ENCODE measurements around the gene MIEF1.

DNA sequence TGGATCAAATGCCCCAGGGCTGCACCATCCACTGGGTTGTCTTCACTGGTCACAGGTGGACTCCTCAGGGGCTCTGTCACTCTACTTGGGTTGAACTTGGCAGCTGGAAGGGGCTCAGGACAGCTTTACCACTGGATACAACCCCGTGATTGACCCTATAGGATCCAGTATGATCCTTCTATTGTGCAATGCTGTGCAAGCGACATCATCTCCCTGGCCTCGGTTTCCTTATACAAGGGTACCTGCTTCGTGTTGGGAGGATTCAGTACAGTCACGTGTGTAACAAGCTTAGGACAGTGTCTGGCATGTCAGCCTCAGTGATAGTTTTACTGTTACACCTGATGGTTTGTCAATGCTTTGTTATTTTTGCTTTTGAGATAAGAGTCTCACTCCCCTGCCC is 20.5 kb upstream of the MIEF1 start:
- TF ChIP-seq YY1 (IDR thresholded peaks at IDR 0.05; ENCODE audit: low read depth) (no peak), RAD21 (IDR thresholded peaks at IDR 0.05; ENCODE audit: low read depth) (no peak), CREB1 (IDR thresholded peaks at IDR 0.05; ENCODE audit: low read depth) (no peak), ZBTB7A (IDR thresholded peaks at IDR 0.05; ENCODE audit: low read depth) (no peak), EP300 (IDR thresholded peaks at IDR 0.05; ENCODE audit: borderline replicate concordance) (no peak), NFIC (IDR thresholded peaks at IDR 0.05) (no peak), TCF12 (IDR thresholded peaks at IDR 0.05; ENCODE audit: low read depth) (no peak), TAF1 (IDR thresholded peaks at IDR 0.05; ENCODE audit: low read depth) (no peak), TEAD4 (IDR thresholded peaks at IDR 0.05) (no peak), CEBPB (IDR thresholded peaks at IDR 0.05) (no peak), FOXM1 (IDR thresholded peaks at IDR 0.05; ENCODE audit: borderline replicate concordance, low read depth) (no peak)
- TF ChIP-seq, protein P1, sequence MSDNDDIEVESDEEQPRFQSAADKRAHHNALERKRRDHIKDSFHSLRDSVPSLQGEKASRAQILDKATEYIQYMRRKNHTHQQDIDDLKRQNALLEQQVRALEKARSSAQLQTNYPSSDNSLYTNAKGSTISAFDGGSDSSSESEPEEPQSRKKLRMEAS (IDR thresholded peaks at IDR 0.05), result no peak
- TF ChIP-seq, protein P2, sequence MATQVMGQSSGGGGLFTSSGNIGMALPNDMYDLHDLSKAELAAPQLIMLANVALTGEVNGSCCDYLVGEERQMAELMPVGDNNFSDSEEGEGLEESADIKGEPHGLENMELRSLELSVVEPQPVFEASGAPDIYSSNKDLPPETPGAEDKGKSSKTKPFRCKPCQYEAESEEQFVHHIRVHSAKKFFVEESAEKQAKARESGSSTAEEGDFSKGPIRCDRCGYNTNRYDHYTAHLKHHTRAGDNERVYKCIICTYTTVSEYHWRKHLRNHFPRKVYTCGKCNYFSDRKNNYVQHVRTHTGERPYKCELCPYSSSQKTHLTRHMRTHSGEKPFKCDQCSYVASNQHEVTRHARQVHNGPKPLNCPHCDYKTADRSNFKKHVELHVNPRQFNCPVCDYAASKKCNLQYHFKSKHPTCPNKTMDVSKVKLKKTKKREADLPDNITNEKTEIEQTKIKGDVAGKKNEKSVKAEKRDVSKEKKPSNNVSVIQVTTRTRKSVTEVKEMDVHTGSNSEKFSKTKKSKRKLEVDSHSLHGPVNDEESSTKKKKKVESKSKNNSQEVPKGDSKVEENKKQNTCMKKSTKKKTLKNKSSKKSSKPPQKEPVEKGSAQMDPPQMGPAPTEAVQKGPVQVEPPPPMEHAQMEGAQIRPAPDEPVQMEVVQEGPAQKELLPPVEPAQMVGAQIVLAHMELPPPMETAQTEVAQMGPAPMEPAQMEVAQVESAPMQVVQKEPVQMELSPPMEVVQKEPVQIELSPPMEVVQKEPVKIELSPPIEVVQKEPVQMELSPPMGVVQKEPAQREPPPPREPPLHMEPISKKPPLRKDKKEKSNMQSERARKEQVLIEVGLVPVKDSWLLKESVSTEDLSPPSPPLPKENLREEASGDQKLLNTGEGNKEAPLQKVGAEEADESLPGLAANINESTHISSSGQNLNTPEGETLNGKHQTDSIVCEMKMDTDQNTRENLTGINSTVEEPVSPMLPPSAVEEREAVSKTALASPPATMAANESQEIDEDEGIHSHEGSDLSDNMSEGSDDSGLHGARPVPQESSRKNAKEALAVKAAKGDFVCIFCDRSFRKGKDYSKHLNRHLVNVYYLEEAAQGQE (IDR thresholded peaks at IDR 0.05; ENCODE audit: low read depth), result no peak
- TF ChIP-seq, protein P3, sequence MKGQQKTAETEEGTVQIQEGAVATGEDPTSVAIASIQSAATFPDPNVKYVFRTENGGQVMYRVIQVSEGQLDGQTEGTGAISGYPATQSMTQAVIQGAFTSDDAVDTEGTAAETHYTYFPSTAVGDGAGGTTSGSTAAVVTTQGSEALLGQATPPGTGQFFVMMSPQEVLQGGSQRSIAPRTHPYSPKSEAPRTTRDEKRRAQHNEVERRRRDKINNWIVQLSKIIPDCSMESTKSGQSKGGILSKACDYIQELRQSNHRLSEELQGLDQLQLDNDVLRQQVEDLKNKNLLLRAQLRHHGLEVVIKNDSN (IDR thresholded peaks at IDR 0.05), result no peak

All from Ishikawa (cell line).